GM18858 (cell line): ENCODE measurements around the gene CFAP47.
A peak's percentile ranks its signal among the peaks of the same experiment; 100 is the strongest.
"Not testable (repeated sequence)": the region's sequence is repeated elsewhere in the genome, so short reads cannot be mapped to it uniquely, and the experiment has no call there.

Source experiments
- ATAC-seq: cut with Tn5 transposase; IDR thresholded peaks from one replicate; pipeline ENCODE4 v1.9.1; 2021; ENCODE audit not compliant: unreplicated experiment

CFAP47 gene

DNA sequence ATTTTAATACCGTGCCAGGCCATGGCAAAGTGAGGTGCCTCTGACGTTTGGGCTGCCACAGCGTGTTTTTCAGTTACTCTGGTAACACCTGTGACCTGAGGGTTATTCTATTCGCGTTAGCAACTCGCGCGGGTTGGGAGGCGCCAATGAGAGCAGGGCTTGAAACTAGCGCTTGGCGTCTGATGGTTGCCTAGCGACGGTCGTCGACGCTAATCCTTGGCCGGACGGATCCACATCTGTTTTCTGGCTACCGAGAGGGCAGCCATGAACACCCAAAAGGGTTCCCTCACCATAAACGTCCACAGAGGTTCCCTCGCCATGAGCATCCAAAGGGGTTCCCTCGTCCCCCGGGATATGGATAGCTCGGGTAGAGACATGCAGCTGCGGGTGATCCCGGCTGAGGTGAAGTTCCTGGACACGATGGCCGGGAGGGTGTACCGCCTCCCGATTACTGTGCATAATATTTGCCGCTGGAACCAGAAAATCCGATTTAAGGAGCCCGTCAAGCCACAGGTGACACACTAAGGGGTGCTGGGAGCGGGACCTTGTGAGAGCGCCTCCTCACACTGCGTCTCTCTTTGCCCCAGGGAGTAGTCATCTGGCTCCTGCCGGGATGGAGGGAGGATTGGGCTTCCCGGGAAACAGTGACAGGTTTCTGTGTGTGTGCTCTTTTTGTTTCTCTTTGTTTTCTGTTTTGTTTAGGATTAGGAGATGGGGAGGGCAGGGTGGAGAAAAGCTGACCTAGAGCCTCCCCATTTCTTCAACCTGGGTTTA, at the start of gene CFAP47:
Gene CFAP47, plus strand, starts transcription at position 199 of the 774 bp plus-strand sequence. Its CDS starts 66 bp downstream, at position 265.
- ATAC-seq = no peak

DNA sequence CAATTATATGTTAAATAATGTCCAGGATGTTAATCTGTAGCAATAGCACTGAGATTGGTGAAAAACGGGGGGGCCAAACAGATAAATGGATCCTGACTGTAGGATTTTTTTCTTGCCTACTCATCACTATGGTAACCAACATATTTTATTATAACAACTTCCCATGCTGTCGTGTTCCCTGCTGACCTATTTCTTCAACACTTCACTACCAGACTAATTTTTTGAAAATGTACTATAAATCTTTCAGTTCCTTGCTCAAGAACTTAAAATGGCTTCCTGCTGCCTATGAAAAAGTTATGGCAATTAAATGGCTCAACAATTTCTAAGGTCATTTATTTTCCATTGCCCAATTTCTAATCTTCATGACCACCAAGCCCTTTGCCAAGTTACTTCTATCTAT, 38.9 kb upstream of the CFAP47 start:
- ATAC-seq = no peak

GRCh38 chrX:35886135-35886534, 33.4 kb upstream of the CFAP47 start:
- no peak for ATAC-seq

DNA sequence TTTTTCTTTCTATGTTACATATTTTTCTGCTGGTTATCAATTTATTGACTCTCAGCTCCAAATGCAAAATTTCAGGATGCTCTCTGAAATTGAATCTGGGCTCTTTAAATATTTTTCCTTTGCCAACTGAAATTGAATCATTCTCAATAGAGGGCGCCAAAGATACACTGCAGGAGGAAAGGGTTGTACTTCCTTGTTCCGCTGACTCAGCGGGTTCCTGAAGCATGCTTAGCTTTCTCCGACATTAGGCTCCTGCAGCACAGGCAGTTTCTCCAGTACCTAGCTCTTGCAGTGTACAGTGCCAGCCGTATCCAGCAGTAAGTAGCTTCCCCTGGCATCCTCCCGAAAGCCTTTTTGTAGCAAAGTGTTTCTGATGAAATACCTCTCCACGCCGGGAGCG, 28.8 kb upstream of the CFAP47 start:
- ATAC-seq = peak; percentile 66

DNA sequence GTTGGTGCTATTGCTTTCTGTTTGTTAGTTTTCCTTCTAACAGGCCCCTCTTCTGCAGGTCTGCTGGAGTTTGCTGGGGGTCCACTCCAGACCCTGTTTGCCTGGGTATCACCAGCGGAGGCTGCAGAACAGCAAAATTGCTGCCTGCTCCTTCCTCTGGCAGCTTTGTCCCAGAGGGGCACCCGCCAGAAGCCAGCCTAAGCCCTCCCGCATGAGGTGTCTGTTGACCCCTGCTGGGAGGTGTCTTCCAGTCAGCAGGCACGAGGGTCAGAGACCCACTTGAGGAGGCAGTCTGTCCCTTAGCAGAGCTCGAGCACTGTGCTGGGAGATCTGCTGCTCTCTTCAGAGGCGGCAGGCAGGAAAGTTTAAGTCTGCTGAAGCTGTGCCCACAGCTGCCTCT, 67.3 kb downstream of the CFAP47 start:
- ATAC-seq = not testable (repeated sequence)

DNA sequence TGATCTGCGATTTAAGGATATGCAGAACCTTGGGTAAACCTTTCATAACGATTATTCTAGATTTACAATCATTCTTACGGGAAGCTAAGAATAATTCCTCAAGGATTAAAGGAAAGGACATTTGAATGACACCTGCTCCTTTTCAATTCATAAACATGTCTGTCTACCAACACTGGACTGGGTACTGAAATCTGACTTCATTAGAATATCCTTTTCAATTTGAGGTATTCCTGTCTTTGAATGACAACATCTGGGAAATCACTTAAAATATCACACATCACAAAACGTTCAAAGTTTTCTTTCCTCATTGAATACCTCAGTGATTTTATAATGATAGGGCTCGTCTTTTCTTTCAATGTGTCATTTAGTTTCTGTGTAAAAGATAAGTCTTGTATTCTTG, 87.7 kb downstream of the CFAP47 start:
- no peak for ATAC-seq

GRCh38 chrX:36019125-36019524, 99.6 kb downstream of the CFAP47 start:
- no peak for ATAC-seq

DNA sequence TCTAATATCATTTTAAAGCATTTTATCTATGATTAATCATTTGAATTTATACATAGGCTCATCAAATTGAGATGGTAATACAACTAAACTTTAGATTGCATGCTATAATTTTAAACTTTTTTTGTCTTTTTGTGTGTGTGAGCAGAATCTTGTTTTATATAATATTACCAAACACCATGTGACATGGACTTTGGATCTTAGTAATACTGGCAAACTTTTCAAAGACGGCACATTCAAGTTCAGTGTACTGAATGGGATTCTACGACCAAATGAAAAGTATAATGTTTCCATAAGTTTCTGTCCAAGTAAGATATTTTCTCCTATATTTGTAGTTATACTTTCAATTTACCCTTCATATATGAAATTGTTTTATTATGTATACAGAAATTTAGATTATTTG, 116.0 kb downstream of the CFAP47 start:
- ATAC-seq = no peak

- ATAC-seq = no peak
Observed at GRCh38 chrX:36062778-36063177, 143.2 kb downstream of the CFAP47 start.

GRCh38 chrX:36071061-36071460, 151.5 kb downstream of the CFAP47 start:
- no peak for ATAC-seq

DNA sequence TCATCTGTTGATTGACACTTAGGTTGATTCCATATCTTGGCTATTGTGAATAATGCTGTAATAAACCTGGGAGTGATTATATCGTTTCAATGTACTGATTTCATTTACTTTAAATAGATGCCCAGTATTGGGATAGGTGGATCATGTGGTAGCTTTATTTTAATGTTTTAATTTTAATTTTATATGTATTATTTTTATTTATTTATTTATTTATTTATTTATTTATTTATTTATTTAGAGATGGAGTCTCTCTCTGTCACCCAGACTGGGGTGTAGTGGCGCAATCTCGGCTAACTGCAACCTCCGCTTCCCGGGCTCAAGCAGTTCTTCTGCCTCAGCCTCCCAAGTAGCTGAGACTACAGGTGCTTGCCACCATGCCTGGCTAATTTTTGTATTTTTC, 155.5 kb downstream of the CFAP47 start:
- ATAC-seq = not testable (repeated sequence)

- ATAC-seq = no peak
Observed at GRCh38 chrX:36083256-36083655, 163.7 kb downstream of the CFAP47 start.

DNA sequence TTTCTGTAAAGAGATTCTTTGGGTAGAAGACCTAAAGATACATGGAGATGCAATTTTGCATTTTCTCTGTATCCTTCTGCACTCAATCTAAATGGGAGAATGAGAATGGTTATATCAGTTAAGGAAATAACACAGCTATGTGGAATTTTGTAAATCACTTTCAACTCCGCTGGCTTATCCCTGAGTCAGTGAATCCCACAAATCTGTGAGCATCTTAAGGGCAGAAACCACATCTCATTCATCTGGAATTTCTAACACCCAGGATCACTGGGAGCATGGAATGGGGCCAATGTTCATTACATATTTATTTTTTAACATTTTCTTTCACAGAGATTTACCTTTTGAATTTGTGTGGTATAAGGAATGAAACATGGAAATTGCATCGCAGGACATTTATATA, 167.8 kb downstream of the CFAP47 start:
- no peak for ATAC-seq

DNA sequence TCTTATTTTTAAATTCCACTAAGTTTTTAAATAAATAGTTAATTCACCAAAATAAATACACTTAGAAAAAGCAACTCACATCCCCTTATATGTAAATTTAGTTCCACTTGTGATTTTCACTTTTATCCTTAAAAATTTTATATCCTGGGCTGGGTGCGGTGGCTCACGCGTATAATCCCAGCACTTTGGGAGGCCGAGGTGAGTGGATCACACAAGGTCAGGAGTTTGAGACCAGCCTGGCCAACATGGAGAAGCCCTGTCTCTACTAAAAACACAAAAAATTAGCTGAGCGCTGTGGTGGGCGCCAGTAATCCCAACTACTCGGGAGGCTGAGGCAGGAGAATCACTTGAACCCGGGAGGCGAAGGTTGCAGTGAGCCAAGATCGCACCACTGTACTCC, 169.4 kb downstream of the CFAP47 start:
- not testable (repeated sequence) for ATAC-seq

- ATAC-seq = no peak
Observed at GRCh38 chrX:36102425-36102824, 182.9 kb downstream of the CFAP47 start.

- ATAC-seq = no peak
Observed at GRCh38 chrX:36116222-36116621, 196.7 kb downstream of the CFAP47 start.

DNA sequence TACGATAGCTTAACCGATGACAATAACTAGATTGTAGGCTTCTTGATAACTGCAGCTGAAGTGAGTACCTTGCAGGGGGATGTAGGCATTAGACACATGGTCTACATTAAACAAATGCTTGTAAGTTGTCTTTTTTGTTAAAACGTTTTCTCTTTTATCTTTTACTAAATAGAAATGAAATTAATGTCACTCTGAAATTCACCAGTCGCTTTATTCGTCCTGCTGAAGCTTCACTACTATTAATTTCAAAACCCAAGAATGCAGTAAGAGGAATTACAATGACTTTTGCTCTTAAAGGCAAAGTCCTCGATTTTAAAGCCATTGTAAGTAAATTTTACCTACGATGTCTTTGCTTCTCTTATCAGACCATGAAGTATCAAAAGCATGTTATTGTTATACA, 239.7 kb downstream of the CFAP47 start:
- ATAC-seq = no peak

DNA sequence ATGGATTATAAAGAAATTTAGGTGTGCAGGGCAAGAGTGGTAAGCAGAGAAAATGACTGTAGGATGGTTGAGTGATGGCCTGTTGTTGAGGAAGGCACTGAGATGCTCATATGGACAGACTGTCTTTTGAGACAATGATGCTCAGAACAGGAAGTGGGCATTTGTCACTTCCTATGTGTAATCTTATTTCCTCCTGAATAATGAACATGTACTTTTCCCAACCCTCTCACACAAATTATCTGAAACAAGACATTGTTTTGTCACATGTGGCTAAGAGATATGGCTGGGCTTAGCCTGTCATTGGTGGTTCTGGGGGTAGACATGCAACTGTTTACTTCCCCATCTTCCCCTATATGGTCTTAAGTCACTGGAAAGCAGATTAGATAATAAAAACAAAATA, 240.5 kb downstream of the CFAP47 start:
- no peak for ATAC-seq

GRCh38 chrX:36198575-36198974, 279.0 kb downstream of the CFAP47 start:
- ATAC-seq = no peak

DNA sequence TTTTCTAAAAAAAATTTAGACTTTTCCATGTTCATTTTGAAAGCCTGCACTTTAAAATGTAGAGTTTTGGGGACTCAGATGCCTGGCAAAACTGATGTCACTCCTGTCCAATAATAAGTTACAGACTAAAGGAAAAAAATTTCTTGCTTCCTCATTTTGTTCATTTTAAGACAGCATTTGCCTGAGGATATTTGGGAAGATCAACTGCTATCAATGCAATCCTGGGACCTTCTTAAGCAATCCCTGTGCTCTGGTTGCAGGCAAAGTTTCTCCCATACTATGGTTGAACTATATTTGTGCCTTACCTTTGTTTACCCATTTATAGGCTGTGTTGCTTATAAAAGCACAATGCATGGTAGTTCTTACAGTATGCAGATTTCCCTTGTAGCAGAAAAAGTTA, 280.4 kb downstream of the CFAP47 start:
- ATAC-seq = no peak

DNA sequence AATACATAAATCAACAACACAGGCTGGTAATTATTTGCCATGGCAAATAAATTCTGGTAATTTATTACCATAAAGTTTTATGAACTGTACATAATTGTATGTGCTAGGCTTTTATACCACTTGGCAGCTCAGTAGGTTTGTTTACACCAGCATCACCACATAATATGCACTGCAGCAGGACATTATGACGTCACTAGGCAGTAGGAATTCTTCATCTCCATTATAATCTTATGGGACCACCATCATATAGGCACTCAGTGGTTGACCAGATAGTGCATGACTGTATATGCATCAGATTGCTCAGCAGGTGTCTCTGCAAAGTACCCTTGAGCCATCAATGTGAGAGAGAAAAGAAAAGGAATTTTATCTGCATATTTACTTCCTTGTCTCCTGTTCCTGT, 295.4 kb downstream of the CFAP47 start:
- no peak for ATAC-seq

DNA sequence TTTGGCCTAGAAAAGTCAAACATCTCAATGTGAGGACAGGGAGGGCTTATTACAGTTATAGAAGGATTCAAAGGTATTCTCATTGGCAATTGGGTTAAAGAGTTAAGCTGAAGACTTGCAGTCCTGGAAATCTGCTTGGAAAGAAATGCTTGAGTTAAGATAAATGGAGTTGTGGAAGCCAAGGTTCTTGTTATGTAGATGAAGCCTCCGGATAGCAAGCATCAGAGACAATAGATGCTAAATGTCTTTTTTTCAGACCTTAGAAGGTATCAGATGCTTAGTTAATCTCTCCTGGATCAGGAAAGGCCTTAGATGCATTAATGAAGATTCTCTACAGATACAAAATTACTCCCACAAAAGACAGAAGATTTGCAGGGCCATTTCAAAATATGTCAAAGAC, 299.3 kb downstream of the CFAP47 start:
- no peak for ATAC-seq
